Raji (cell line): Measurements from ENCODE around the gene DGCR6L.

ENCODE experiments used
- POLR2A ChIP-seq: IDR thresholded peaks from 2 replicates; pipeline ENCODE4 v1.6.1; 2011; ENCODE audit warnings: low read depth, low read length, control low read depth; ENCODE audit not compliant: insufficient read depth

The DGCR6L gene

GRCh38 chr22:20298803-20299745, 20.8 kb downstream of the DGCR6L start:
- TF ChIP-seq POLR2A: peak; percentile 34; the same call in 1 of the 2 replicates

DNA sequence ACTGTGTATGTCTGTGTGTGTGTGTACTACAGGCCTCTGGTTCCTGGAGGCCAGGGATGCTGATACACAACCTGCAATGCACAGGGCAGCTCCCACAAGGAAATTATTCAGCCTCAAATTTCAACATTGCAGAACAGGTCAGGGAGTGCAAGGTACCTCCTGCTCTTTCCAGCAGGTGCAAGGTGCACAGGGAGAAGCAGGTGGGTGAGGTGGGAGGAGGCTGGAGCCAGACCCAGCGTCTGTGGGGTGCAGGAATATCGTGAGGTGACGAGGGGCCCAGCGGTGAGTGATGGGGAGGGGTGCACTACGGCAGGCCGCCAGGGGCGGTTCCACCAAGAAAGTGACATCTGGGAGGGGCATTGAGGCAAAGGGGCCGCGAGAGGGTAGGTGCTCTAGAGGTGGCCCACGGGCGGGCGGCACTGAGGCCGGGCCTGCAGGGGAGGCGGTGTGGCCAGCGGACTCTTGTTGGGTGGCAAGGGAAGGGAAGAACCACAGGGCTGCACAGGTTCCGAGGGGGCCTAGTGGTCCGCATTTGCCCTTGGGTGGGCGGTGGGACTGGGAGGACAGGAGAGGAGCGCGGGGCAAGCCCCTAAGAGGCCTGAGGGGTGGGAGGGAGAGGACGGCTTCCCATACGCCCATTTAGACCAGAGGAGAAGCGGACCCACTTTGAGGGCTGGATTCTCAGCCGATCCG, 21.6 kb downstream of the DGCR6L start:
- no peak for TF ChIP-seq POLR2A

DNA sequence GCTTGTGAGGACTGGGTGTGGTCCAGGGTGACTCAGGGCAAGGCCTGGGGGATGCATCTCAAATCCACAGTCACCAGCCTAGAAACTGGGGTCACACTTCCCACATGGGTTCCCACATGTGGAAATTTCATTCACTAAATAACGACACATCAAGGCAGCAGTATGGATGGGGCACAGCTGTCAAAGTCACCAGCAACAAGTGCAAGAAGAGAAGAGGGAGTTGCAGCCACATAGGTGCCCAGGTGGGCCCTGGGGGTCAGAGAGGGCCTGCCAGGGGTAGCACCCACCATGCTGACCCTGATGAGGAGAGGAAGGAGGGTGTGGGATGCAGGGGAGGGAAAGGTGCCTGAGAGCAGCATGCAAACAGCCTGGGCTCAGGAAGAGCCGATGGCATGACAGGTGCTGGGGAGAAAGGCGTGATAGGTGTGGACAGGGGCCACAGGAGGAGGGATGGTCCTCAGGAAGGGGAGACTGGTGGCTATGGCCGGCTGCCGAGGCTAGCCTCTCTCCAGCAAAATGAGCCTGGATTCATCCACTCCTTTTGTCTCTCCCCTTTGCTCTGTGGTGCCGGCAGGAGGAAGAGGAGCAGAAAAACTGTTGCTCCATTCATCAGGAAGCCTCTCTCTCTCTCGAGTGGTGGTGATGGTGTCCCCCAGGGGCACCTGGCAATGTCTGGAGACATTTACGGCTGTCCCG, 22.3 kb downstream of the DGCR6L start:
- no peak for TF ChIP-seq POLR2A

DNA sequence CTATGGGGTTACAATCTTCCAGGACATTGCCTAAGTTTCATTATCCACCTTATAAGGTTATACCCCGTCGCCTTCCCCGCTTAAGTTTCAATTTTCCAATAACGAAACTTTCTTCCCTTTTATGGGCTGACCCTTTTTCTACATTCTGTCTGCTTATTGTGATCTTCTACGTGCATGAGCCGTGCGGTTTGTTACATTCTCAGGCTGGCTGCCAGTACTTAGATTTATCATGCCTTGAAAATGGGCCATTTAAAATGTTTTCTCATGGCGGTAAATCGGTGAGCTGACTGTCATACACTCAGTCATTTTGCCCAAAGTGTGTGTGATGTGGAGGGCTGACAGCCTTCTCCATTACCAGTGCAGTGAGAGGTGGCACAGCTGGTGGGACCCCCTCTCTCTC, 23.3 kb downstream of the DGCR6L start:
- TF ChIP-seq POLR2A: no peak

- no peak for TF ChIP-seq POLR2A
These were observed 24.4 kb downstream of the DGCR6L start for GRCh38 chr22:20295262-20296064.

DNA sequence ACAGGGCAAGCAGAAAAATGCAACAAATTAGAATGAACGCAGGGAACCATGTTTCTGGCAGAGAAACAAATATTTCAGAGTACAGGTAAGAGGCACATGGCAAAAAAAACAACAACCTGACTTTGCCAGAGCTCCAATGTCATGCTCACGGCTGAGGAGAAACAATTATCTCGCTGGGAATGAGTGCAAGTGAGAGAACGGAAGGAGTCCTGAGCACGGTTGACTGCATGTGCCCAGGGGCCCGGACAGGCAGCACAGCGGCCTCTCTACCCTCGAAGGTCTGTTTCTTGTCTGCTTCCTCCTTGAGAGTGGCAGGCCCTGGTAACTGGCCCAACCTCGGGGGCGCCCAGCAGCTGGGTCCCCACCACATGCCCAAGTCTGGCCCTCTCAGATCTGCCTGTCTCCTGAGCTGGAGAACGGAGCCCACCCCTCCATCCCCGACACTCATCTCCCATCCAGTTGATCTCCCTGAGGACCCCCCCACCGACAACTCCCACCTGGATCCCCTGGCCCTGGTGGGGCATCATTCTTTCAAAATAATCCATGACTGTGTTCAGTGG, 27.1 kb downstream of the DGCR6L start:
- TF ChIP-seq POLR2A: no peak

DNA sequence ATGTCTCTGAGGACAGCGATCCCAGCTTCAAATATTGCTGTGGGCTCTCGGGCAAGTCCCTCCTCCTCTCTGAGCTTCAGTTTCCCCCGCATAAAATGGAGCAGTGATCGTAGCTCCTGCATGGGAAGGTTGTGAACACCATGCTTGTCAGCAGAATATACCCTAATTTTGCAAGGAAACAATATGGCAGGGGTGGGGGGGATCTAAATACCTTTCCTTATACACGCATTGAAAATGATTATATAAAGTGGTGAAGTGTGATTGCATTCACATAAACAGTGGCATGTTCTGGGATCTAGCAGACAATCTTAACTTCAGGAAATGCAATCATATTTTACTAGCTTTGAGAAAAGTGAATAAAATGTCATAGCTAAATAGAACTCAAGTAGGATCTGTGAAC, 27.8 kb downstream of the DGCR6L start:
- no peak for TF ChIP-seq POLR2A

GRCh38 chr22:20291604-20292063, 28.2 kb downstream of the DGCR6L start:
- no peak for TF ChIP-seq POLR2A

DNA sequence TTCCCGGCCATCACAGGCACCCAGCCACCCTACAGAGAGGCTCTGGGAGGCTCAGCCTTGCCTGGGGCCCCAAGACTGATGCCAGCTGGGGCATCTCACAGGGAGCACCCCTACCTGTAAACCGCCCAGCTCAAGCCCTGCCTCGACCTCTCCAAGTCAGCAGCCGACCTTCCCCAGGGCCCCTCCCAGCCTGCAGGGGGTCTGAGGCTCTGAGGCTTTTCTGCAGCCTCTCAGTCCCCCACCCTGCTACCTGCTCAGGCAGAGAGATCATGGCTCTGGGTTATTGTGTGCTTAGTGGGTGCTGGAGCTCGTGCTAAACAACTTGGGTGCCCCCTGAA, 28.6 kb downstream of the DGCR6L start:
- no peak for TF ChIP-seq POLR2A

DNA sequence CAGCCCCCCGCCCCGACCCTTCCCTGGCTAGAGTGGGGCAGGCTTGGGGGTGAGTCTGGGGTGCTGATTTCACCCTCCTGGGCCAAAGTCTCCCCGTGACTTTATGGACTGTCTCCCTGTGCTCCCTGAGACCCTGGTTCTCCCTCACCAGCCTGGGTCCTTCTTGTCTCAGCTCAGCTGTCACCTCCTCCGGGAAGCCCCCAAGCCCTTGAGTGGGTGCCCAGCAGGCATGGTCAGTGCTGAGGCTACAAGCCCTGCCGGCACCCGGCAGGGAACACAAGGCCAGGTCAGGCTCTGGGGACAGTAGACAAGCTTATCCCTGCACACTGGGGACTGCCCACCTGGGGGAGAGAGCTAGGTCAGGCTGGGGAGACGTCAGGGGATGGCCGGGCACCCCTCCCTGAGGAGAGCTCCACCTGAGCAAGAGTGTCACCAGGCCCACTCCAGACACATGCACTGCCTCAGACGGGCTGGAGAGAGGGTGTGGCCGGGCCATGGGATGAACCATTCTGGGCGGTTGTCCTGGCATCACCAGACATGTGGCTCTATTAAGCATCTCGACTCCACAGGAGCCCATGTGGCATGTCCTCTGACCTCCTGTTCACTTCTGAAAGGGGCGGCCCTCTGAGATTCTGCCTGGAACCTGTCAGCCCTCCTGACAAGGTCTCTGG, 29.1 kb downstream of the DGCR6L start:
- no peak for TF ChIP-seq POLR2A

DNA sequence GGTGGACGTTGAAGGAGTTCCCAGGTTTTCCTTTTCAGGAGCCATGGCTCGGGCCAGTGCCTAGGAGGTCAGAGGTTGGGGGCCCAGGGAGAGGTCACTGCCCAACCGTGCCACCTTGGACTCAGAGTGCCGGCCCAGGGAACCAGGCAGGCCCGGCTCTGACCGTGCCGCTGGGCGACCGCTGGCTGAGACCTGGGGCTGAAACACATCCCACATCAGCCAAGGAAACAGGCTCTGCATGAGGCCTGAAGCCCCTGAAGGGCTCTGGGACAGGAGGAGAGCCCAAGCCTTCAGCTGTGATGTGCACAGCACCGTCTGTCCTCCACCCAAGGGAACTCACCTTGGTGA, 29.8 kb downstream of the DGCR6L start:
- TF ChIP-seq POLR2A: no peak

DNA sequence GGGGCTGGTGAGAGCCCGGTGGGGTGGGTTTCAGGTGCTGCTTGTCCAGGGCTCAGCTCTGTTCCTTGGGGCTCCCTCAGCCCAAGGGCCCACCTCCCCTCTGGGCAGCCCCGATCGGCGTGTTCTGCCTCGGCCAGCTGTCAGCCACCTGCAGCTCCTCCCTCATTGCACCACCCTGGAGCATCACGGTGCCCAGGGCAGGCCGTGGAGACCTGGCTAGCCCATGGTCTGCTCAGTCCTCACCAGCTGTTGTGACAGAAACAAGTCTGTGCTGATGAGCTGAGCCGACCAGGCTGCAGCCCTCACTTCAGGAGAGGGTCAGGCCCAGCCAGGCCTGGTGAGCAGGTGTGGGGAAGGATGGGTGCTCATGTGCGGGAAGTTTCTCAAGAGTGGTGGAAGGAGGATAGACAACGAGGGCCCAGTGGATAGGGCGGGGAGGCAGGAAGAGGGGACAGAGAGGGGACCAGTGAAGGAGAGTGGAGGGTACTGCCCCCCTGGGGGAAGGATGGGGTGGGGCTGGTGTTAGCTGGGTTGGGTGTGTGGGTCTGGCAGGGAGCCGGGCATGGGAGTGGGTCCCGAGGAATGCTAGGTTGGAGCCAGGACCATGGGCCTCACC, 35.3 kb downstream of the DGCR6L start:
- no peak for TF ChIP-seq POLR2A

GRCh38 chr22:20283674-20284066, 36.2 kb downstream of the DGCR6L start:
- TF ChIP-seq POLR2A: no peak
